HG03280 (cell line): Measurements from ENCODE around the gene ADORA2A.
A peak's percentile ranks its signal among the peaks of the same experiment; 100 is the strongest.

Source experiments
- ATAC-seq: cut with Tn5 transposase; IDR thresholded peaks from one replicate; pipeline ENCODE4 v1.9.1; 2021; ENCODE audit warnings: mild to moderate bottlenecking, moderate library complexity; ENCODE audit not compliant: unreplicated experiment

ADORA2A gene

DNA sequence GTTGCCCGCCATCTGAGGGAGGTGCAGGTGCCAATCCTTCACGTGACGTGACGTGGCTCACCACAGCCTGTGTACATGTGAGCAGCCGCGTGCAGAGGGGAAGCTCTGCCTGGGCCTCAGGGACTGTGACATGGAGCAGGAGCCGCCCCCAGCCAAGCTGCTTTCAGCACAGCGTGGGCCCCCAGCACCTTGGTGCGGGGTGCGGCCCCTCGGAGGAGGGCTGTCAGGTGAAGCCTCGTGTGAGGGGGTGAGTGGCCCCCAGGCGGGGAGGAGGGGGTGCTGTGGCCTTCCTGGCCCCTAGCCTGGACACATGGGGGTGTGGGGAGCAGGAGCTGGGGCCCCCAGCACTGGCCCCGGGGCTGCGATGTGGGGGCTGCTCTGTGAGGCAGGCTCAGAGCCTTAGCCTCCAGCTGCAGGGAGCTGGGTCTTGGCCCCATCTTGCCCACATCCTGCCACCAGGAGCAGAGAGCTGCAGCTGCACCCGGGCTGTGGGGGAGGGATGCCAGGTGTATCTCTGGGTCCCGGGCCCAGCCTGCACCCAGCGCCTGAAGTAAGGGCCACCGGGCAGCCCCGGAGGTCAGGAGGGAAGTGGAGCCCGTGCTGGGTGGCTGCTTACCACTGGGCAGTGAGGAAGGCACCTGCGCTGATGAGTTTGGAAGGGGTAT is at the start of gene ADORA2A:
TSS of gene ADORA2A (plus strand) at position 100 of the 665 bp plus-strand sequence. CDS start 5,806 bp downstream, outside the sequence.
- ATAC-seq, result peak; percentile 52

DNA sequence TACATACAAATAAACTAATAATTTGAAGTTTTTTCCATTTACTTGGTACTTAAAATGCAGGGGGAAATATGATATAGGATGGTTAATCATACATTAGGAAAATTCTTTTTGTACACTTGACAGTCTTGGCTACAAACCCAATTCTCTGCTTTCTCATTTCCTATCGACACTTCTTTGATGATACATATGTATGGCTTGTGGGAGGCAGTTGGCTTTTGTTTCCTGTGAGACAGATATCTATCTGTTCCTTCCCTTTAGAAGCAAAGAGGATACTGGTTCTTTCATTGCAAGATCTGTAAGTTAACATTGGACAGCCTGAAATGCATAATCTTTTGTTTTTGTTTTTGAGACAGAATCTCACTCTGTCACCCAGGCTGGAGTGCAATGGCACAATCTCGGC is 47.9 kb upstream of the ADORA2A start:
- no peak for ATAC-seq

GRCh38 chr22:24380220-24380904 is 47.0 kb upstream of the ADORA2A start:
- ATAC-seq, result no peak

- ATAC-seq, result no peak
Observed at GRCh38 chr22:24380905-24381230, 46.5 kb upstream of the ADORA2A start.

DNA sequence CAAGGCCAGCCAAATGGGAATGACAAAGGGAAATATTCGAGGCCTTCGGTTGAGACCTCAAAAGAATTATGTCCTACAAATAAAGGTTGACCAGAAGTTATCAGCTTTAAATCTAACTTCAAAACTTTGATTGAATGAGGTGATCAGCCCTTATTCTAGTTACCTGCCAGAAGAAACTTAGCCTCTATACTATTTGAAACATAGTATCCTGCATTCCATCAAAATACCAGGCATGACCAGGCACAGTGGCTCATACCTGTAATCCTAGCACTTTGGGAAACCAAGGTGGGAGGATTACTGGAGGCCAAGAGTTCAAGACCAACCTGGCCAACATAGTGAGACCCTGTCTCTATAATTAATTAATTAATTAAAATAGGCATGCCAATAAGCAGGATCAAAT is 44.3 kb upstream of the ADORA2A start:
- ATAC-seq, result no peak

- no peak for ATAC-seq
Observed at GRCh38 chr22:24384131-24384530, 43.3 kb upstream of the ADORA2A start.

GRCh38 chr22:24386937-24387471 is 40.4 kb upstream of the ADORA2A start:
- ATAC-seq, result no peak

DNA sequence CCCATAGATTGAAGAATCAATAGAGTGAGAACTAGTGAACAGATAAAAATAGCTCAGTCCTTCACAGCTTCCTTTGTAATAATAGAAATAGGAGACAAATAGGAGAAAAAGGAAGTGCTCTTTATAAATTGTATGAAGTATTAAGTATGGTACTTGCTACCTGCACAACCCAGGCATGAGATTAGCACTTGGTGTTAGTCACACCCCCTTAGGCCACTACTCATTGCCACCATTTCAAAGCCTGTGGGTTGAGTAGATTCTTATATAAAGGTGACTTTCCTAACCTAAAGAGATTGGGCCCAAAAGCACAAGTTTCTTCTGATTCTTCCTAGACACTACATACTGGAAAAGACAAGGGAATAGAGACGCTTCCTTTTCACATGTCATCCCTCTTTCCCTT is 37.7 kb upstream of the ADORA2A start:
- ATAC-seq, result no peak

GRCh38 chr22:24390156-24390555 is 37.2 kb upstream of the ADORA2A start:
- no peak for ATAC-seq

DNA sequence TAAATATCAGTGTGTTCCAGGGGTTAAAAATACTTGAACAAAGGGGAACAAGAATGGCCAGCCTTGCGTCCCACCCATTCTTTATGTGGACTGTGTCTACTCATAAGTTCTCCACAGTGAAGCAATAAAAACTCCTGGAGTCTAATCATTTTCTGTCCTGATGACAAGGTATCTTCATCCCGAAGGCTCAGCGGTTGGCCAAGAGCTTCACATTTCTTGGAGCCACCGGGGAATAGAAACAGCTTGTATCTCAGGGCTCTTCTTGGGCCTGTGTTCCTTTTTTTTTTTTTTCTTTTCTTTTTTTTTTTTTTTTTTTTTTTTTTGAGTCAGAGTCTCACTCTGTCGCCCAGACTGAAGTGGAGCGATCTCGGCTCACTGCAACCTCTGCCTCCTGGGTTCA is 36.8 kb upstream of the ADORA2A start:
- ATAC-seq, result no peak

- no peak for ATAC-seq
Observed at GRCh38 chr22:24391836-24392217, 35.6 kb upstream of the ADORA2A start.

DNA sequence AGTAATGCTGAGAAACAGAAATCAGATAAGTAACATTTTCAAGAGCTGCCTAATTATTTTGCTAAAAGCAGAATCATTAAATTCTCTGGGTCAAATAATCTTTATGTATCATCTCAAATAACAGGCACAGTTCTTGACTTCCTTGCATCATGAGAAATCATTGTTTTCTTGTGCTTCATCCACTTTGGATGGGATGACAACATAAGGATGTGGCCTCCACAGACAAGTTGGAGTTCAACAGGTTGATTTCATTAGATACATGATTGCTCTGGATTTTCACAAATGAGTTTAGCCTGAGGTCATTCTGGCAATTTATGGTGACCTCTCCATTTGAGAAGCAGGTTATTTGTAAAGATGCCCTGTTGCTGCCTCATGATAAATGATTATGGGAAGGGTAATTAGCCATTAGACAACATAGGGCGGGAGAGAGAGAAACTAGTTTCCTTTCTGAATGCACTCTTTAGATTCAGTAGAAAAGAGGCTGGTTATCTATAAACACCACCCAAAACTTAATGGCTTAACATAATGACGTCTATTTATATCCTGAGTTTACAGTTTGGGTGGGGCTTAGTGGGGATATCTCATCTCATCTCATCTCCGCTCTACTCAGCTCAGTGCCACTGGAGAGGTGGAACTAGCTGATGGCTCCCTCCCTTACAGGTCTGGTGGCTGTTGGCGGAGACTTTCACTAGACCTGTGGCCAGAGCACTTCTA is 35.0 kb upstream of the ADORA2A start:
- ATAC-seq, result no peak

GRCh38 chr22:24393012-24393559 is 34.3 kb upstream of the ADORA2A start:
- ATAC-seq, result no peak

GRCh38 chr22:24393848-24394247 is 33.6 kb upstream of the ADORA2A start:
- no peak for ATAC-seq

DNA sequence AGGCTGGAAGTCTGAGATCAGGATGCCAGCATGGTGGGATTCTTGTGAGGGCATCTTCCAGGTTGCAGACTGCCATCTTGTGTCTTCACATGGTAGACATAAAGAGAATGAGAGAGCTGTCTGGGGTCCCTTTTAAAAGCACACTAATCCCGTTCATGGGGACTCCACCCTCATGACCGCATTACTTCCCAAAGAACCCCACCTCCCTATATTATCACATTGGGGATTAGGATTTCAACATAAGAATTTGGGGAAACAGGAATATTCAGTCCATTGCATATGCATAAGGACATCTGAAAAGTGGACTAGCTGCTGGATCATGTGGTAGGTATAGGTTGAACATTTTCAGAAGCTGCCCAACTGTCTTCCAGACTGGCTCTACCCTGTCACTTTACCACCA is 33.1 kb upstream of the ADORA2A start:
- ATAC-seq, result no peak

DNA sequence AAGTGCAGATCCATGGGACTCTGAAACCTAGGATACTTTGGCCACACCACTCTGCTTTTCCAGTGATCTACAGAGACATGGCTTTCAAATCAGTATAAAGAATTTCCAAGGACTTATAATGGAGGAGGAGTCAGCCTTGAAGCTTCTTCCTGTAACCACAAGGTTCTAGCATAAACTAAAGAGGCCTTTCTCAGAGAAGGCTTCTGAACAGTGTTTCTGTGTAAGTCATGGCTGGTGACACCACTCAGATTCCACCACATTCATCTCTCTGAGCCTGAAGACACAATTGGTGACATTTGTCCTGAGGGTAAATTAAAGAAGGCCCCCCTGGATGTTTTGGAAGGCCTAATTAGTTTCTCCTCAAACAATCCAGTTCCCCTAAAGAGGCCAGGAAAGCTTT is 29.0 kb upstream of the ADORA2A start:
- ATAC-seq, result no peak

GRCh38 chr22:24400034-24400725 is 27.2 kb upstream of the ADORA2A start:
- ATAC-seq, result no peak

DNA sequence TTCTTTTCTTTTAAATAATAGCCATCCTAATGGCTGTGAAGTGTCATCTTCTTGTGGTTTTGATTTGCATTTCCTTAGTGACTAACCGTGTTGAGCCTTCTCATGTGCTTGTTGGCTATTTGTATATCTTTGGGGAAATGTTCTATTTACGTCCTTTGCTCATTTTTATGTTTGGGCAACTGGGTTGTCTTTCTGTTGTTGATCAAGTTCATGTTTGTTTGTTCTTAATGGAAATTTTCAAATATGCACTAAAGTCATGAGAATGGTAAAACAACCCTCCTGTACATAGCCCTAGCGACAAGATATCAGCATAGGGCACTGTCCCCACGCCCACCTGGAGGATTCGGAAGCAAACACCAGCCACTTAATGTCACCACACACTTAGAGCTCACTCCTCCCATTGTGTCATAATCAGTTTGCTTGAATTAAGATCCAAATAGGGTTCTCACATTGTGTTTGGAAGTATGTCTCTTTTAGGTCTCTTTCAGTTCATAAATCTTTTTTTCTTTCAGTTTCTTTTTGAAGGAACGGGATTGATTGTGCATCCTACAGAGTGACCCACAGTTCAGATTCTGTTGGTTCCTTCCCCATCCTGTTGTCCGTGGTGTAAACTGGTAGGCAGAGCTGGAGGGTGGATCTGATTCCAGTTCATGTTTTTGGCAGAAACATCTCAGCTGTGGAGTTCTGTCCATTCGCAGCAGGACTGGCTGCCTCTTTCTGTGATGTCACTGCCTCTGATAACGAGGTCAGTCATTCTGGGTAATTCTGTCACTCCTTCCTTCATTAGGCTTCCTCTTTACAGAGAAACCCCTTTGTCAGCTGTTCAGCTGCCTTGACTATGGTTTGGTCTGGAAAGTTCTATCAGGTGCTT is 26.4 kb upstream of the ADORA2A start:
- ATAC-seq, result no peak

- no peak for ATAC-seq
Observed at GRCh38 chr22:24401931-24402367, 25.4 kb upstream of the ADORA2A start.
